AG09309 (cell line): Measurements from ENCODE around the gene TGFBR3L.
A peak's percentile ranks its signal among the peaks of the same experiment; 100 is the strongest.

Source experiments
- DNase-seq: peaks from one replicate; pipeline ENCODE4 v3.0.0-alpha.2; 2010; ENCODE audit warnings: low read depth
- H3K4me3 ChIP-seq: 2 replicates; pipeline ENCODE4 v1.5.1; 2011; ENCODE audit warnings: mild to moderate bottlenecking, low read depth, low read length, moderate library complexity; ENCODE audit not compliant: control insufficient read depth
- TF ChIP-seq, protein P1 (sequence below): IDR thresholded peaks from 2 replicates; pipeline ENCODE4 v1.5.1; 2011; ENCODE audit warnings: mild to moderate bottlenecking, low read depth, low read length, inconsistent platforms; ENCODE audit not compliant: insufficient read depth, control insufficient read depth; ENCODE audit errors: missing control alignments

The TGFBR3L gene

DNA sequence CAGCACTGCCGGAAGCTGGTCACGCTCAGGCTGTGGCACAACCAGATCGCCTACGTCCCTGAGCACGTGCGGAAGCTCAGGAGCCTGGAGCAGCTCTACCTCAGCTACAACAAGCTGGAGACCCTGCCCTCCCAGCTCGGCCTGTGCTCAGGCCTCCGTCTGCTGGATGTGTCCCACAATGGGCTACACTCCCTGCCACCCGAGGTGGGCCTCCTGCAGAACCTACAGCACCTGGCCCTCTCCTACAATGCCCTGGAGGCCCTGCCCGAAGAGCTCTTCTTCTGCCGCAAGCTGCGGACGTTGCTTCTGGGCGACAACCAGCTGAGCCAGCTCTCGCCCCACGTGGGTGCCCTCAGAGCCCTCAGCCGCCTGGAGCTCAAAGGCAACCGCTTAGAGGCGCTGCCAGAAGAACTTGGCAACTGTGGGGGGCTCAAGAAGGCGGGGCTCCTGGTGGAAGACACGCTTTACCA is 14.2 kb upstream of the TGFBR3L start:
- no peak for DNase-seq
- TF ChIP-seq, protein P1, sequence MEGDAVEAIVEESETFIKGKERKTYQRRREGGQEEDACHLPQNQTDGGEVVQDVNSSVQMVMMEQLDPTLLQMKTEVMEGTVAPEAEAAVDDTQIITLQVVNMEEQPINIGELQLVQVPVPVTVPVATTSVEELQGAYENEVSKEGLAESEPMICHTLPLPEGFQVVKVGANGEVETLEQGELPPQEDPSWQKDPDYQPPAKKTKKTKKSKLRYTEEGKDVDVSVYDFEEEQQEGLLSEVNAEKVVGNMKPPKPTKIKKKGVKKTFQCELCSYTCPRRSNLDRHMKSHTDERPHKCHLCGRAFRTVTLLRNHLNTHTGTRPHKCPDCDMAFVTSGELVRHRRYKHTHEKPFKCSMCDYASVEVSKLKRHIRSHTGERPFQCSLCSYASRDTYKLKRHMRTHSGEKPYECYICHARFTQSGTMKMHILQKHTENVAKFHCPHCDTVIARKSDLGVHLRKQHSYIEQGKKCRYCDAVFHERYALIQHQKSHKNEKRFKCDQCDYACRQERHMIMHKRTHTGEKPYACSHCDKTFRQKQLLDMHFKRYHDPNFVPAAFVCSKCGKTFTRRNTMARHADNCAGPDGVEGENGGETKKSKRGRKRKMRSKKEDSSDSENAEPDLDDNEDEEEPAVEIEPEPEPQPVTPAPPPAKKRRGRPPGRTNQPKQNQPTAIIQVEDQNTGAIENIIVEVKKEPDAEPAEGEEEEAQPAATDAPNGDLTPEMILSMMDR = no peak
- no peak overlapping the region for H3K4me3 ChIP-seq

DNA sequence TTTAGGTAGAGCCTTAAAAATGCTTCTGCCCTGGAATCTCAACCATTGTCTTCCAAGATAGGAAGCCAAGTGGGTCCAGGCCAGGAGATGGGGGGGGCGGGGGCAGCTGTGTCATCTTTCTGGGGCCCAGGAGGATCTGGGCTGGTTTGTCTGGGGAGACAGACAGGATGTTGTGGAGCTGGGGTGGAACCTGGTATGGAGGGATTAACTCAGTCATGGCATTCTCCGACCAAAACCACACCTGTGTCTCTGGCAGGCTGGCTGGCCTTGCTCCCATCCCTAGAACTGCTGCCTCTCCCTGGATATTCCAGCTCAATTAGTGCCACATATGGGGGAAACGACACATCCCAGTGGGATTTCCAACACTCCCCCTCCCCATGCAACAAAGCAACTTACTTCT is 13.7 kb upstream of the TGFBR3L start:
- TF ChIP-seq, protein P1 = no peak
- no peak for DNase-seq
- H3K4me3 ChIP-seq = no peak overlapping the region

DNA sequence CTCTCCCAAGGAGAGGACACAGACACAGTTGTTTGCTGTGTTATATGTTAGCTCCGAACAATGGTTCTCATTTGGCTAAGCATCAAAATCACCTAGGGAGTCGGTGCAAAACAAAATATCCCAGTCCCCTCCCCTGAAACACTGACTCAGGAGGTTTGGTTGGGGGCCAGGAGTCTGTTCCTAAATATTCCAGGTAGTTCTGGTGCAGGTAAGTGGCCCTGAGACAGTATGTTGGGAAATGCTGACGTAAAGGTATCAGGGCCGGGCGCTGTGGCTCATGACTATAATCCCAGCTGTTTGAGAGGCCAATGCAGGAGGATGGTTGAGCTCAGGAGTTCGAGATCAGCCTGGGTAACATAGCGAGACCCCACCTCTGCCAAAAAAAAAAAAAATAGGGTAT is 13.3 kb upstream of the TGFBR3L start:
- H3K4me3 ChIP-seq = no peak overlapping the region
- TF ChIP-seq, protein P1 = no peak
- no peak for DNase-seq

- TF ChIP-seq, protein P1 = no peak
Measured at GRCh38 chr19:7902796-7903243, 11.8 kb upstream of the TGFBR3L start.

GRCh38 chr19:7903244-7904073 is 11.2 kb upstream of the TGFBR3L start, which contains the start of gene MAP2K7:
Gene MAP2K7 (plus strand): TSS chr19:7903877. CDS start chr19:7903945, 68 bp downstream.
- TF ChIP-seq, protein P1 = peak; percentile 45
- DNase-seq = peak; percentile 94
- H3K4me3 ChIP-seq = peak within 1 kb of the TSS; percentile 88

More at GRCh38 chr19:7902796-7903243, 11.8 kb upstream of the TGFBR3L start:
- DNase-seq = no peak
- H3K4me3 ChIP-seq = peak overlapping the region; percentile 62

- no peak for DNase-seq
- TF ChIP-seq, protein P1 = no peak
- H3K4me3 ChIP-seq = peak overlapping the region; percentile 88
Measured at GRCh38 chr19:7904074-7905020, 10.3 kb upstream of the TGFBR3L start.
